T-helper 17 cell (primary cell): ENCODE results near the gene PLEKHG1. TPM values are rescaled to one million over a fixed set of nuclear protein-coding genes. Genes with fewer than 3 reads are reported as not detected.

ENCODE experiments used
- ATAC-seq: fragments of 150-1000 bp; cut with Tn5 transposase; 2 replicates; pipeline ENCODE4 v1.10.0; 2021; ENCODE audit warnings: mild to moderate bottlenecking, moderate library complexity
- DNase-seq, 3 donors: peaks; one replicate each; pipeline versions ENCODE4 v3.0.0 to v3.0.0-alpha.2; 2020 to 2021
- H3K9me3 ChIP-seq: one replicate; pipeline ENCODE4 v1.7.0; 2013; ENCODE audit warnings: low read length, mild to moderate bottlenecking; ENCODE audit not compliant: control insufficient read depth, poor library complexity, severe bottlenecking
- H3K27ac Mint-ChIP-seq: one replicate; pipeline ENCODE4 v1.8.0; 2022; ENCODE audit warnings: mild to moderate bottlenecking, moderate library complexity, mixed read lengths
- H3K27me3 Mint-ChIP-seq: one replicate; pipeline ENCODE4 v1.8.0; 2022; ENCODE audit warnings: mixed read lengths
- H3K36me3 Mint-ChIP-seq: one replicate; pipeline ENCODE4 v1.8.0; 2022; ENCODE audit warnings: low read depth, mixed read lengths
- H3K4me1 Mint-ChIP-seq: one replicate; pipeline ENCODE4 v1.8.0; 2022; ENCODE audit warnings: mild to moderate bottlenecking, mixed read lengths
- H3K4me3 Mint-ChIP-seq: one replicate; pipeline ENCODE4 v1.8.0; 2022; ENCODE audit warnings: mild to moderate bottlenecking, moderate library complexity, mixed read lengths
- total RNA-seq, 4 donors: library from RNA in 2 of 4; stranded (reverse) in 2 of 4; gene quantifications; one replicate each; pipeline ENCODE4 v1.2.3 and lab custom pipeline; 2022 to 2026

Gene PLEKHG1
- total RNA-seq, 2 donors from 2014 or later: 4.7 to 12.9 TPM

DNA sequence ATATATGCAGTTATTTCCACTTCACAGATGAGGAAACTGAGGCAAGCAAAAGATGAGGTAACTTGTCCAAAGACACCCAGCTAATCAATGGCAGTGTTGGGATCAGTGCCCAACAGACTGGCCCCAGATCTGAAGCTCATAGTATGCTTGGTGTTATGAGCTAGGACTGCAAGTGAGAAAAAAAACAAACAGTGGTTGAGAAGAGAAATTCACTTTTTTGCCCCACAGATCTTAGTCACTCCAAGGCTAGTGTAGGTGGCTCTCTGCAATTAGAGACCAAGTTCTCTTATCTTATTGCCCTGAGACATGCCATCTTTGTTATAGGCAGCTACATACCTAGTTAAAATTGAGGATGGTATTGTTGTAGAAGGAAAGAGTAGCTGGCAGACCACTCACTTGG, 16.3 kb downstream of the PLEKHG1 start:
- no peak overlapping the region for H3K4me3 Mint-ChIP-seq

GRCh38 chr6:150616586-150616985, 16.9 kb downstream of the PLEKHG1 start:
- Mint-ChIP-seq H3K4me3 (no peak overlapping the region), H3K27ac (no peak overlapping the region), H3K36me3 (no peaks in the 10 kb centered on the region), H3K4me1 (peaks cover 7% of the 10 kb centered on the region), H3K27me3 (peaks cover 6% of the 10 kb centered on the region)
- no peak for ATAC-seq
- DNase-seq: no peak
- no peaks in the 10 kb centered on the region for H3K9me3 ChIP-seq

More for the DNA sequence above, 16.3 kb downstream of the PLEKHG1 start:
- H3K9me3 ChIP-seq: no peaks in the 10 kb centered on the region
- peaks cover 6% of the 10 kb centered on the region for H3K27me3 Mint-ChIP-seq
- no peaks in the 10 kb centered on the region for H3K36me3 Mint-ChIP-seq
- ATAC-seq (no peak), DNase-seq (no peak)
- peaks cover 7% of the 10 kb centered on the region for H3K4me1 Mint-ChIP-seq
- H3K27ac Mint-ChIP-seq: no peak overlapping the region

DNA sequence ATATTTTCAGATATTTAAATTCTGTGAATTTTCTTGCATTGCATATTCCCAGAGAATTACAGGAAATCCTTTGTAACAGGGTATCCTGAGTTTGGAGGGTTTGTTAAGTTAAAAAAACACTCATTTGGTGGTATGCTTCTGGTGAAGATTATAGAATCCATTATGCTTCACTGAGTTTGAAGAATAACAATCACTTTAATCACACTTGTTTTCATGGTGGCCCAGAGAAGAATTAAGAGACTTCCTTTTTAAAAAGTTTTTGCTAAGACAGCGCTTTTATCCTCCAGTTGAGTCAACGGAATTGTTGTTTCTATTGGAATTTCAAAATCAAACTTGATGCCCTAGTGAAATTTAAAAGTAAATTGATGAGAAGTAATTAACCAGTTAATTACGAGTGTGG, 17.4 kb downstream of the PLEKHG1 start:
- H3K4me1 Mint-ChIP-seq: peaks cover 7% of the 10 kb centered on the region
- no peaks in the 10 kb centered on the region for H3K9me3 ChIP-seq
- H3K27ac Mint-ChIP-seq: no peak overlapping the region
- ATAC-seq (no peak), DNase-seq (no peak)
- H3K4me3 Mint-ChIP-seq: no peak overlapping the region
- H3K36me3 Mint-ChIP-seq: no peaks in the 10 kb centered on the region
- peaks cover 6% of the 10 kb centered on the region for H3K27me3 Mint-ChIP-seq

DNA sequence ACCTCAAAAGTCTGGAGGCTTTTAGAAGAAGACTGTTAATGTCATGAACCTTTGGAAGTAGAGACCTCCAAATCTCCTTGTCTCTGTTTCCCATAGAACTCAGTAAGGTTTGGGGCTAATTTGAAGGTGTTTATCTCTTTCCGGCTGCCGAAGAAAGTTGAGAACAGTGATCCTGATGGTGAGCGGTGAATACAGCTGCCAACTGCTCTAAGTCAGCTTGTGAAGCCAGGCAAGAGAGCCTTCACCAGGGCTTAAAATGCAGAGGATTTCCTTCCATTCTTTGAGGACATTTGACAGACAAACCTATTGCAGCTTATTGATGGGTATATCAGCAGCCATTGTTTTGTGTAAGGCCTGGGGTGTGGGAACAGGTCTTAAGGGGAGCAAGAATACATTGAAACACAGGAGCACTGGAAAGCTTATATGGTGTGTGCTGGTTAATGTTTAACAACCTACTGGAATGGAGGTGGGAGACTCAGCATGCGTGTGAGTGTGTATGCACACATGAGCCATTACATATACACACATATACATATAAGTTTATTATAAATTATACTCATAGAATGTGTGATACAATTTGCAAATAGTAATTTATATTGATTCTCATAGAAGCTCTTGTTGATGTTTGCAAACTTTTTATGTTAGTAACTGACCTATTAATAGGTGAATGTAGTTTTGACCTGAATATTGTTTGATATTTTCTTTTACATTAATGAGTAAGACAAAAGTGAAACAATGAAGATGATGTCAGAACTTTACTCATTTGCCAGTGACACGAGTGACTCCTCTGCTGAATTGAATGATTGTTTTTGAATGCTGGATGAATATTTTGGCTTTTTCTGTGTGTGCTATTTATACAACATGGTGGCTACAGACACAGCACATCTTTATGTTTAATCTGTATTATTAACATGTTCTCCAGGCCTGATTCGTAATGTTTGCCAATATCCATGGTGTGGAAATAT, 18.1 kb downstream of the PLEKHG1 start:
- H3K4me1 Mint-ChIP-seq: peaks cover 7% of the 10 kb centered on the region
- no peak for ATAC-seq
- peak overlapping the region; percentile 16 for H3K27ac Mint-ChIP-seq
- H3K9me3 ChIP-seq: no peaks in the 10 kb centered on the region
- no peak for DNase-seq
- H3K4me3 Mint-ChIP-seq: no peak overlapping the region
- H3K27me3 Mint-ChIP-seq: peaks cover 6% of the 10 kb centered on the region
- no peaks in the 10 kb centered on the region for H3K36me3 Mint-ChIP-seq

- Mint-ChIP-seq H3K4me1 (peaks cover 10% of the 10 kb centered on the region), H3K27me3 (no peaks in the 10 kb centered on the region), H3K4me3 (no peak overlapping the region), H3K27ac (no peak overlapping the region), H3K36me3 (no peaks in the 10 kb centered on the region)
- ATAC-seq: no peak
- no peak for DNase-seq
- H3K9me3 ChIP-seq: no peaks in the 10 kb centered on the region
Measured at GRCh38 chr6:150619275-150619674, 19.6 kb downstream of the PLEKHG1 start.

GRCh38 chr6:150620244-150620643, 20.6 kb downstream of the PLEKHG1 start:
- H3K27me3 Mint-ChIP-seq: no peaks in the 10 kb centered on the region
- H3K27ac Mint-ChIP-seq: no peak overlapping the region
- no peak overlapping the region for H3K4me3 Mint-ChIP-seq
- no peaks in the 10 kb centered on the region for H3K9me3 ChIP-seq
- ATAC-seq: no peak
- DNase-seq: no peak
- peaks cover 10% of the 10 kb centered on the region for H3K4me1 Mint-ChIP-seq
- H3K36me3 Mint-ChIP-seq: no peaks in the 10 kb centered on the region

GRCh38 chr6:150620763-150621162, 21.1 kb downstream of the PLEKHG1 start:
- H3K9me3 ChIP-seq: no peaks in the 10 kb centered on the region
- no peaks in the 10 kb centered on the region for H3K36me3 Mint-ChIP-seq
- ATAC-seq (no peak), DNase-seq (no peak)
- no peak overlapping the region for H3K4me3 Mint-ChIP-seq
- peaks cover 10% of the 10 kb centered on the region for H3K4me1 Mint-ChIP-seq
- H3K27ac Mint-ChIP-seq: no peak overlapping the region
- H3K27me3 Mint-ChIP-seq: no peaks in the 10 kb centered on the region

GRCh38 chr6:150622476-150622875, 22.8 kb downstream of the PLEKHG1 start:
- peak overlapping the region; percentile 86 for H3K27ac Mint-ChIP-seq
- H3K36me3 Mint-ChIP-seq: no peaks in the 10 kb centered on the region
- DNase-seq (no peak), ATAC-seq (no peak)
- no peaks in the 10 kb centered on the region for H3K9me3 ChIP-seq
- H3K4me1 Mint-ChIP-seq: peaks cover 10% of the 10 kb centered on the region
- no peak overlapping the region for H3K4me3 Mint-ChIP-seq
- no peaks in the 10 kb centered on the region for H3K27me3 Mint-ChIP-seq

DNA sequence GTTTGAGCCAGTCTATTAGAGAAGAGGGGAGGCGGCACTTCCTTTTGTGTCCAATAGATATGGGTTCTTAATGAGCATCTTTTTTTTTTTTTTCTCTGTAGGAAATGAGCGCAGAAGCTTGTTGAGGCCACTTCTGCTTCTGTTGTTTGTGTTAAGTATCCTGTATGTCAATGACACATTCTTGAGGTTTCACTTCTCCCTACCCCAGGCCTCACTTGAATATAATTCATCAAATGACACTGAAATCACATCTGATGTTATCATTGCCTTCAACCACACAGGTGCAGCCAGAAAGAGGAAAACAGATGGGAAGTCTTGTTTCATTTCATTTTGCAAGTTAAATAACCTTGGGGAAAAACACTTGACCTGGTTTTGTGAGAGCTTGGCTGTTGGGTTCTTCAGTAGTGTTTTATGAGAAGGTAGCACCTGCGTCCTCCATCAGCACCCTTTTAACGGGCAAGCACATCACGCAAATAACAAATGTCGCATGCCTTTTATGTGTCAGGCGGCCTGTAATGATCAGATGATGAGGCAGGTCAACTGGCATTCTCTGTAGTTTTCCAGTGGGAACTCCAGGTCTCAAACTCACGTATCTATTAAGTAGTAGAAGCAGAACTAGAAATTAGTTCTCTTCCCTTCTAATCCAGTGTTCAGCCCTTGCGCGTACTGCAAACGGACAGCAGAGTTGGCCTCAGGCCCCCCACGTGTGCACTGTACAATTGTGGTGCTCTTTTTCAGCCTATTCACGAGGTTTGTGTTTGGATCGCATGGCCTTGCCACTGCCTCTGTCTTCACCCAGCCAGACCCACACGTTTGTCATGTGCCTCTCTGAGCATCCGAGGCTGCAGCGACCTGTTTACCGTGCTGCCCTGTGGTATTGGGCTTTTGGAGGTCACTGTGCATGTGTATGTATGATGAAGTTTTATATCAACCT, 23.5 kb downstream of the PLEKHG1 start:
- DNase-seq (no peak), ATAC-seq (peak; percentile 90)
- peak overlapping the region; percentile 53 for H3K4me3 Mint-ChIP-seq
- peak overlapping the region; percentile 86 for H3K27ac Mint-ChIP-seq
- no peaks in the 10 kb centered on the region for H3K27me3 Mint-ChIP-seq
- H3K36me3 Mint-ChIP-seq: no peaks in the 10 kb centered on the region
- no peaks in the 10 kb centered on the region for H3K9me3 ChIP-seq
- H3K4me1 Mint-ChIP-seq: peaks cover 10% of the 10 kb centered on the region

DNA sequence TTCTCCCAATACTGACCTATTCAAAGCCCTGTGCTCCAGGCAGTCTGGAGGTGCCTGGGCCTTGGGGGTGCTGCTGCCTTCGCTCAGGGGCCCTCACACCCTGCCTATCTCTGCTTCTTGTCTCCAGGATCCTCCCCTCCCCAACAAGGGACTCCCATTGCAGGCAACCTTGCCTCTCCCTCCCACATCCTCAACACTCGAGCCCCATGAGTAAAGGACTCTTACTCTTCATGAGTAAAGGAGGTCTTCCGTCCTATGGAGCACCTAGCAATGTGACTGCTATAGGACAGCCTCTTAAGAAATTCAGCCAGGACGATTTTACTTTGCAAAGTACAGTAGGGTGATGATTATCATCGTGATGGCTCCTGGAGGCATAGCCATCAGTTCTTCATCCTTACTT, 24.5 kb downstream of the PLEKHG1 start:
- ATAC-seq: no peak
- no peaks in the 10 kb centered on the region for H3K9me3 ChIP-seq
- H3K4me3 Mint-ChIP-seq: no peak overlapping the region
- H3K36me3 Mint-ChIP-seq: no peaks in the 10 kb centered on the region
- H3K27me3 Mint-ChIP-seq: no peaks in the 10 kb centered on the region
- no peak overlapping the region for H3K27ac Mint-ChIP-seq
- peaks cover 9% of the 10 kb centered on the region for H3K4me1 Mint-ChIP-seq
- DNase-seq: no peak

DNA sequence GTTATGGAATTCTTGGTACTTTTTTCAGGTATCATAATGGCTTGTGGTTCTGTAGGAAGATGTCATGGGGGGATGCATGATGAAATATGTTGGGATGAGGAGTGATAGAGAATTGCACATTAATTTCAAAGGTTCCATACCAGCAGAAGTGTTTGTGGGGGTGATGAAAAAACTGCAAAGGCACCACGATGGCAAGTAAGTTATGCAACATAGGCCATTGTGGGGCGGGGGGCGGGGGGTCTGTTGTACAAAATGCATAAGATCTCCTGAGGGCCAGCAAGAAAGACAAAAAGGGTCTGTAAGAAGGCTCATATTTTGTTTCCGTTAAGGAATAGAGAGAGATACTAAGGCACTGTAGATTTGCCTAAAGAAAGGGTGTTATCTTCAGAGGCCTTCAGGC, 26.2 kb downstream of the PLEKHG1 start:
- Mint-ChIP-seq H3K4me1 (peaks cover 11% of the 10 kb centered on the region), H3K27me3 (no peaks in the 10 kb centered on the region), H3K4me3 (no peak overlapping the region), H3K36me3 (no peaks in the 10 kb centered on the region), H3K27ac (no peak overlapping the region)
- ATAC-seq: no peak
- DNase-seq: no peak
- no peaks in the 10 kb centered on the region for H3K9me3 ChIP-seq

GRCh38 chr6:150627154-150627553, 27.5 kb downstream of the PLEKHG1 start:
- ATAC-seq: no peak
- no peaks in the 10 kb centered on the region for H3K36me3 Mint-ChIP-seq

GRCh38 chr6:150627585-150628025, 27.9 kb downstream of the PLEKHG1 start:
- H3K4me1 Mint-ChIP-seq: peaks cover 23% of the 10 kb centered on the region
- no peaks in the 10 kb centered on the region for H3K27me3 Mint-ChIP-seq
- no peak overlapping the region for H3K4me3 Mint-ChIP-seq
- ATAC-seq (no peak), DNase-seq (no peak)
- H3K27ac Mint-ChIP-seq: no peak overlapping the region
- H3K9me3 ChIP-seq: no peaks in the 10 kb centered on the region
- no peaks in the 10 kb centered on the region for H3K36me3 Mint-ChIP-seq

More at GRCh38 chr6:150627154-150627553, 27.5 kb downstream of the PLEKHG1 start:
- H3K27ac Mint-ChIP-seq: no peak overlapping the region
- H3K4me1 Mint-ChIP-seq: peaks cover 18% of the 10 kb centered on the region
- no peaks in the 10 kb centered on the region for H3K9me3 ChIP-seq
- H3K27me3 Mint-ChIP-seq: no peaks in the 10 kb centered on the region
- no peak overlapping the region for H3K4me3 Mint-ChIP-seq
- DNase-seq: no peak
